Upper lobe of left lung (tissue), 6 donors: ENCODE measurements around the gene ZNF83. TPM values are rescaled to one million over a fixed set of nuclear protein-coding genes. Genes with fewer than 3 reads are reported as not detected.

Experiments
- ATAC-seq, 2 donors: fragments of 200-7000 bp; cut with Tn5 transposase; one replicate each; pipeline ENCODE4 v1.9.1; 2022; ENCODE audit warnings: mild to moderate bottlenecking in 2 of 2, moderate library complexity in 2 of 2; ENCODE audit not compliant: low FRiP score in 2 of 2
- DNase-seq, 2 donors: peaks; one replicate each; pipeline ENCODE4 v3.0.0-alpha.2; 2019 to 2020
- H3K27ac ChIP-seq, 4 donors: fragments of 200-600 bp; sonication (generic); one replicate each; pipeline ENCODE4 v1.5.1; 2016 to 2019
- H3K27me3 ChIP-seq, 4 donors: fragments of 200-600 bp; sonication (generic); one replicate each; pipeline ENCODE4 v1.5.1; 2017 to 2019
- H3K36me3 ChIP-seq, 4 donors: fragments of 200-600 bp; sonication (generic); one replicate each; pipeline ENCODE4 v1.5.1; 2016 to 2019
- H3K4me1 ChIP-seq, 4 donors: fragments of 200-600 bp; sonication (generic); one replicate each; pipeline ENCODE4 v1.5.1; 2018 to 2019
- H3K4me3 ChIP-seq, 4 donors: fragments of 200-600 bp; sonication (generic); one replicate each; pipeline ENCODE4 v1.5.1; 2017 to 2019; ENCODE audit warnings: mild to moderate bottlenecking in 2 of 4, moderate library complexity in 1 of 4
- H3K9me3 ChIP-seq, 4 donors: fragments of 200-600 bp; sonication (generic); one replicate each; pipeline ENCODE4 v1.5.1; 2018 to 2019
- EP300 ChIP-seq, 4 donors: sonication (generic); formaldehyde crosslinking; IDR thresholded peaks; one replicate each; pipeline ENCODE4 v1.5.1; 2017; ENCODE audit warnings: antibody characterized with exemption in 4 of 4, control low read depth in 2 of 4
- POLR2A ChIP-seq, 4 donors: fragments of 450-650 bp; IDR thresholded peaks; one replicate each; pipeline ENCODE4 v1.5.1; 2016 to 2017; ENCODE audit warnings: antibody characterized with exemption in 4 of 4, mild to moderate bottlenecking in 2 of 4
- POLR2AphosphoS5 ChIP-seq, 2 donors: sonication (generic); formaldehyde crosslinking; IDR thresholded peaks; one replicate each; pipeline ENCODE4 v1.5.1; 2017; ENCODE audit warnings: antibody characterized with exemption in 2 of 2
- WGBS, 2 donors: methylation state at CpG; one replicate each; pipeline ENCODE4 v1.1.5; 2017 to 2018; 5-methylcytosine and 5-hydroxymethylcytosine counted together
- total RNA-seq, 6 donors: library from RNA; depleted of rRNA in 4 of 6; stranded (reverse); fragments of >200 nt in 4 of 6; gene quantifications; one replicate each; pipeline versions ENCODE4 v1.1.0 to v1.2.1, GENCODE V29; 2016 to 2021
- TF ChIP-seq, protein P1 (sequence below), 6 experiments: fragments of 450-650 bp in 4 of 6; fragments of 200-600 bp in 2 of 6; sonication (generic) in 2 of 6; IDR thresholded peaks; one replicate each; pipeline ENCODE4 v1.5.1; 2016 to 2019; ENCODE audit warnings: antibody characterized with exemption in 6 of 6
- donor health status: DM: no; HTN: no; CAD: no; lungs with moderate emphysema.
- donor health status: DM: no; HTN: yes; CAD: no; lungs with severe emphysema.

The ZNF83 gene
- total RNA-seq, 6 donors from 2014 or later: 27.3 to 161 (median 45.5) TPM

DNA sequence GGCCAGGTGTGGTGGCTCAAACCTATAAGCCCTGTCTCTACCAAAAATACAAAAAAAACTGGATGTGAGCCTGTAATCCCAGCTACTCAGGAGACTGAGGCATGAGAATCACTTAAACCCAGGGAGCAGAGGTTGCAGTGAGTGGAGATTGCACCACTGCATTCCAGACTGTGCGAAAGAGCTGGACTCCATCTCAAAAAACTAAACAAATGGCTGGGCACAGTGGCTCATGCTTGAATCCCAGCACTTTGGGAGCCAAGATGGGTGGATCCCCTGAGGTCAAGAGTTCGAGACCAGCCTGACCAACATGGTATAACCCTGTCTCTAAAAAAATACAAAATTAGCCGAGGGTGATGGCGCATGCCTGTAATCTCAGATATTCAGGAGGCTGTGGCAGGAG is 34.9 kb upstream of the ZNF83 start:
- H3K27me3 ChIP-seq: no peaks in the 10 kb centered on the region
- H3K4me3 ChIP-seq: no peak overlapping the region
- peaks cover 0 to 4% (median 0%) of the 10 kb centered on the region in 4 donors for H3K9me3 ChIP-seq
- no peaks in the 10 kb centered on the region for H3K4me1 ChIP-seq
- WGBS, 2 donors: 84 to 88% methylated on average over 4 of the region's 4 CpGs
- DNase-seq: no peak
- peaks cover 0 to 6% (median 2%) of the 10 kb centered on the region in 4 donors for H3K36me3 ChIP-seq
- no peak for TF ChIP-seq EP300 (IDR thresholded peaks at IDR 0.05)
- TF ChIP-seq POLR2AphosphoS5 (IDR thresholded peaks at IDR 0.05): no peak
- TF ChIP-seq, protein P1, sequence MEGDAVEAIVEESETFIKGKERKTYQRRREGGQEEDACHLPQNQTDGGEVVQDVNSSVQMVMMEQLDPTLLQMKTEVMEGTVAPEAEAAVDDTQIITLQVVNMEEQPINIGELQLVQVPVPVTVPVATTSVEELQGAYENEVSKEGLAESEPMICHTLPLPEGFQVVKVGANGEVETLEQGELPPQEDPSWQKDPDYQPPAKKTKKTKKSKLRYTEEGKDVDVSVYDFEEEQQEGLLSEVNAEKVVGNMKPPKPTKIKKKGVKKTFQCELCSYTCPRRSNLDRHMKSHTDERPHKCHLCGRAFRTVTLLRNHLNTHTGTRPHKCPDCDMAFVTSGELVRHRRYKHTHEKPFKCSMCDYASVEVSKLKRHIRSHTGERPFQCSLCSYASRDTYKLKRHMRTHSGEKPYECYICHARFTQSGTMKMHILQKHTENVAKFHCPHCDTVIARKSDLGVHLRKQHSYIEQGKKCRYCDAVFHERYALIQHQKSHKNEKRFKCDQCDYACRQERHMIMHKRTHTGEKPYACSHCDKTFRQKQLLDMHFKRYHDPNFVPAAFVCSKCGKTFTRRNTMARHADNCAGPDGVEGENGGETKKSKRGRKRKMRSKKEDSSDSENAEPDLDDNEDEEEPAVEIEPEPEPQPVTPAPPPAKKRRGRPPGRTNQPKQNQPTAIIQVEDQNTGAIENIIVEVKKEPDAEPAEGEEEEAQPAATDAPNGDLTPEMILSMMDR (IDR thresholded peaks at IDR 0.05): no peak
- TF ChIP-seq POLR2A (IDR thresholded peaks at IDR 0.05): no peak
- ATAC-seq: no peak
- H3K27ac ChIP-seq: no peak overlapping the region

DNA sequence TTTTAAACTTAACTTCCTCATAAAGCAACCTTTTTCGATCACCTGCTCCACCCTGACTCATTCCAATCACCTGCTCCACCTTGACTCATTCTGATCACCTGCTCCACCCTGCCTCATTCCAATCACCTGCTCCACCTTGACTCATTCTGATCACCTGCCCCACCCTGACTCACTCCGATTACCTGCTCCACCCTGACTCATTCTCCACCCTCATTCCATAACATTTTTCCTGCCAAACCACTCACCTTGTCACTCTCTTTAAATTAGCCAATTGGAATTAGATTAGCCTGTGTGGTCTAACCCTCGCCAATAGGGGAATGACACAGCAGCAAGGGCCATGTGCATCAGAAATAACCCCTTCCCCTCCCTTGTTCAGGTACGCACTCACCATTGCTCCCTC is 31.9 kb upstream of the ZNF83 start:
- H3K27me3 ChIP-seq: no peaks in the 10 kb centered on the region
- peaks cover 0 to 9% (median 3%) of the 10 kb centered on the region in 4 donors for H3K36me3 ChIP-seq
- ATAC-seq (no peak), DNase-seq (no peak)
- peaks cover 0 to 4% (median 0%) of the 10 kb centered on the region in 4 donors for H3K9me3 ChIP-seq
- TF ChIP-seq POLR2A (IDR thresholded peaks at IDR 0.05) (no peak), EP300 (IDR thresholded peaks at IDR 0.05) (no peak), POLR2AphosphoS5 (IDR thresholded peaks at IDR 0.05) (no peak)
- TF ChIP-seq, protein P1 (IDR thresholded peaks at IDR 0.05): no peak
- WGBS, 2 donors: 84 to 88% methylated on average over 4 of the region's 4 CpGs
- no peak overlapping the region for H3K4me3 ChIP-seq
- H3K4me1 ChIP-seq: no peaks in the 10 kb centered on the region
- no peak overlapping the region for H3K27ac ChIP-seq

DNA sequence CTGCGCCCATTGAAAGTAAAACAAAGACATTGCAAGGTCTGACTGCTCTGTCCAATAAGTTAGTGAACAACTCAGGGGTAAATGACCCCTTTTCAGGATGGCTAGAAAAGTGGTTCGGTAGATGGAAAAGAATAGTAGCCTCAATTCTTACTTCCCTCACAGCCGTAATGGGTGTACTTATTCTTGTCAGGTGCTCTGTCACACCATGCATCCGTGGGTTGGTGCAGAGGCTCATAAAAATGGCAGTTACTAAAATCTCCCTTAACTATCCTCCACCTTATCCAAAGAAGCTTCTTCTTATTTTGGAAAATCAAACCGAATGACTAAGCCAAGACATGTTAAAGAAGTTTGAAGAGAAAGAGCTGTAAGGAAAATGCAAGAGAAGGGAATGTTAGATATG is 31.4 kb upstream of the ZNF83 start:
- Histone ChIP-seq H3K4me1 (no peaks in the 10 kb centered on the region), H3K36me3 (peaks cover 0 to 9% (median 3%) of the 10 kb centered on the region in 4 donors), H3K9me3 (peaks cover 0 to 4% (median 0%) of the 10 kb centered on the region in 4 donors), H3K27ac (no peak overlapping the region), H3K27me3 (no peaks in the 10 kb centered on the region), H3K4me3 (no peak overlapping the region)
- DNase-seq (no peak), ATAC-seq (no peak)
- 92 to 95% methylated on average over 5 of the region's 5 CpGs for WGBS, 2 donors
- TF ChIP-seq, protein P1 (IDR thresholded peaks at IDR 0.05): no peak
- no peak for TF ChIP-seq EP300 (IDR thresholded peaks at IDR 0.05)
- TF ChIP-seq POLR2A (IDR thresholded peaks at IDR 0.05): no peak
- no peak for TF ChIP-seq POLR2AphosphoS5 (IDR thresholded peaks at IDR 0.05)

DNA sequence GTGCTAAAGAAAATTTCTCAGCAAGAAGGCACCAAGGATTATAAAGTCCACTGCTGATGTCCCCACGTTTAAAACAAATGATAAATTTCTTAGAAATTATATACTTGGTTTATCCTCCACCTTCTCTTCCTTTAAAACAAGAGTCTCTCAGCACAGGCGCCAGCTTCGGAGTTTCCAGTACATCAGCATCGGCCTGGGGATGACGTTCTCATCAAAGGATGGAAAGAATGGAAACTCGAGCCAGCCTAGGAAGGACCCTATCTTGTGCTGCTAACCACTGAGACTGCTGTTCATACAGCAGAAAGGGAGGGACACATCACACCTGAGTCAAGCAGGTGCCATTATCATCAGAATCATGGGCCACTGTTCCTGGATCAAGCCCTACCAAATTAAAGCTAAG is 29.8 kb upstream of the ZNF83 start:
- Histone ChIP-seq H3K36me3 (peaks cover 0 to 14% (median 3%) of the 10 kb centered on the region in 4 donors), H3K27me3 (no peaks in the 10 kb centered on the region), H3K4me1 (no peaks in the 10 kb centered on the region), H3K4me3 (no peak overlapping the region), H3K27ac (no peak overlapping the region), H3K9me3 (peaks cover 0 to 4% (median 0%) of the 10 kb centered on the region in 4 donors)
- no peak for ATAC-seq
- TF ChIP-seq EP300 (IDR thresholded peaks at IDR 0.05): no peak
- TF ChIP-seq, protein P1 (IDR thresholded peaks at IDR 0.05): no peak
- TF ChIP-seq POLR2A (IDR thresholded peaks at IDR 0.05): no peak
- no peak for TF ChIP-seq POLR2AphosphoS5 (IDR thresholded peaks at IDR 0.05)
- no peak for DNase-seq
- WGBS, 2 donors: 86 to 95% methylated on average over 6 of the region's 6 CpGs

DNA sequence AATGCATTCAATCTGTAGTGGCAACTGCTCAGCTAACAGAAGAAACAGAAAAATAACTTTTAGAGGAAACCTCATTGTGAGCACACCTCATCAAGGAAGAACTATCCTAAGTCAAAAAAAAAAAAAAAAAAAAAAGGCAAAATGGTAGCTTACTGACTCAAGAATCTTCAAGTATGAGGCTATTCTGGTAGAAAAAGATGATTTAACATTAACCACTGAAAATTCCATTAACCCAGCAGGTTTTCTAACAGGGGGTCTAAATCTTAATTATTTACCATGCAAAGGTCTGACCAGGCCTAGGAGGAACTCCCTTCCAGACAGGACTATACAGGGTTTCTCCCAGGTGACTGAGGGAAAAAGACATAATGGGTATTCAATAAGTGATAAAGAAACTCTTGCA is 28.4 kb upstream of the ZNF83 start:
- ATAC-seq (no peak), DNase-seq (no peak)
- Histone ChIP-seq H3K4me3 (no peak overlapping the region), H3K36me3 (peaks cover 0 to 14% (median 3%) of the 10 kb centered on the region in 4 donors), H3K27ac (no peak overlapping the region), H3K27me3 (no peaks in the 10 kb centered on the region), H3K9me3 (peaks cover 0 to 4% (median 0%) of the 10 kb centered on the region in 4 donors), H3K4me1 (no peaks in the 10 kb centered on the region)
- TF ChIP-seq EP300 (IDR thresholded peaks at IDR 0.05): no peak
- TF ChIP-seq POLR2AphosphoS5 (IDR thresholded peaks at IDR 0.05): no peak
- no peak for TF ChIP-seq POLR2A (IDR thresholded peaks at IDR 0.05)
- TF ChIP-seq, protein P1 (IDR thresholded peaks at IDR 0.05): no peak
